K562 (cell line): ENCODE measurements around the gene STUB1. TPM values are rescaled to one million over a fixed set of nuclear protein-coding genes. Genes with fewer than 3 reads are reported as not detected.

Experiments used
- CBFA2T2 ChIP-seq: fragments of 450-650 bp; conservative IDR thresholded peaks from 2 replicates; pipeline ENCODE4 v1.6.1; 2017; ENCODE audit warnings: mild to moderate bottlenecking
- DIDO1 ChIP-seq: fragments of 450-650 bp; IDR thresholded peaks from 2 replicates; pipeline ENCODE4 v1.6.1; 2016; ENCODE audit warnings: low read depth, missing biosample characterization, missing genetic modification characterization
- ETV6 ChIP-seq, 3 experiments: fragments of 150-350 bp in 1 of 3; sonication (generic) in 1 of 3; formaldehyde crosslinking in 1 of 3; IDR thresholded peaks; 2 replicates each; pipeline versions ENCODE4 v1.6.1 to v1.8.0; 2014 to 2022; ENCODE audit warnings: borderline replicate concordance in 2 of 3, low read depth in 2 of 3, antibody characterized with exemption in 1 of 3, low read length in 1 of 3, mild to moderate bottlenecking in 1 of 3, missing genetic modification reagents in 1 of 3
- HNRNPH1 ChIP-seq: fragments of 200-400 bp; formaldehyde crosslinking; optimal IDR thresholded peaks from 2 replicates; pipeline ENCODE3; 2017; ENCODE audit warnings: low read depth, mild to moderate bottlenecking, low read length, moderate library complexity
- KDM2B ChIP-seq: fragments of 250-450 bp; sonication (Bioruptor Pico); IDR thresholded peaks from 2 replicates; pipeline ENCODE4 v1.8.0; 2021; ENCODE audit warnings: mild to moderate bottlenecking, moderate library complexity
- MTA3 ChIP-seq: fragments of 450-650 bp; formaldehyde crosslinking; IDR thresholded peaks from 2 replicates; pipeline ENCODE4 v1.6.1; 2017; ENCODE audit warnings: mild to moderate bottlenecking, borderline replicate concordance
- NR2F6 ChIP-seq: fragments of 450-650 bp; formaldehyde crosslinking; IDR thresholded peaks from 2 replicates; pipeline ENCODE4 v1.4.0; 2020; ENCODE audit warnings: mild to moderate bottlenecking
- NR3C1 ChIP-seq: sonication (generic); formaldehyde crosslinking; IDR thresholded peaks from 2 replicates; pipeline ENCODE4 v1.8.1; 2022; ENCODE audit warnings: missing genetic modification reagents
- PHB2 ChIP-seq: fragments of 450-650 bp; IDR thresholded peaks from 2 replicates; pipeline ENCODE4 v1.6.1; 2017; ENCODE audit warnings: low read depth
- POLR2G ChIP-seq: fragments of 200-400 bp; formaldehyde crosslinking; IDR thresholded peaks from 2 replicates; pipeline ENCODE4 v1.6.1; 2017; ENCODE audit warnings: low read depth, mild to moderate bottlenecking, antibody characterized with exemption, low read length, moderate library complexity
- RUNX1 ChIP-seq: sonication (generic); IDR thresholded peaks from 2 replicates; pipeline ENCODE4 v1.6.1; 2016; ENCODE audit warnings: antibody characterized with exemption, low read depth
- ZBTB1 ChIP-seq: sonication (generic); formaldehyde crosslinking; IDR thresholded peaks from 2 replicates; pipeline ENCODE4 v1.8.1; 2023; ENCODE audit warnings: missing genetic modification reagents, low read depth, mild to moderate bottlenecking, borderline replicate concordance
- ZC3H8 ChIP-seq: fragments of 450-650 bp; IDR thresholded peaks from 2 replicates; pipeline ENCODE4 v1.6.1; 2017
- ZNF146 ChIP-seq: IDR thresholded peaks from one replicate; pipeline ENCODE4 v1.6.1; 2018; ENCODE audit warnings: missing compliant biosample characterization; ENCODE audit not compliant: unreplicated experiment
- ZNF274 ChIP-seq: IDR thresholded peaks from 2 replicates; pipeline ENCODE4 v1.6.1; 2011; ENCODE audit warnings: low read depth, mild to moderate bottlenecking, low read length, moderate library complexity, borderline replicate concordance
- polyA plus RNA-seq, 8 experiments: library from polyadenylated mRNA; depleted of rRNA in 4 of 8; stranded (reverse) in 5 of 8; unstranded in 3 of 8; fragments of >200 nt; fragmentation: Nextera tagmentation in 2 of 8; fragmentation: Illumina TruSeq in 1 of 8; extraction: Ambion mirVana in 2 of 8; extraction: Trizol in 1 of 8; gene quantifications; 2 replicates each; pipeline versions ENCODE4 v1.2.1 to v1.2.3, GENCODE V29; 2011 to 2014; ENCODE audit warnings: inconsistent platforms in 1 of 8, missing spikeins in 1 of 8
- total RNA-seq, 7 experiments: library from RNA; depleted of rRNA in 6 of 7; stranded (reverse); fragments of >200 nt in 6 of 7; fragmentation: Illumina TruSeq in 2 of 7; extraction: Trizol in 2 of 7; gene quantifications; 2 replicates each; pipeline versions ENCODE4 v1.2.1 to v1.2.3, GENCODE V29; 2011 to 2021; ENCODE audit warnings: low replicate concordance in 1 of 7
- TF ChIP-seq, protein P1 (sequence below): fragments of 250-450 bp; sonication (Bioruptor Pico); IDR thresholded peaks from 2 replicates; pipeline ENCODE4 v1.4.0; 2020; ENCODE audit warnings: mild to moderate bottlenecking, moderate library complexity
- TF ChIP-seq, protein P2 (sequence below): sonication (generic); formaldehyde crosslinking; IDR thresholded peaks from 2 replicates; pipeline ENCODE4 v1.8.0; 2023; ENCODE audit warnings: missing genetic modification reagents, mild to moderate bottlenecking, borderline replicate concordance
- TF ChIP-seq, protein P3 (sequence below): fragments of 250-450 bp; sonication (Bioruptor Pico); IDR thresholded peaks from 2 replicates; pipeline ENCODE4 v1.8.0; 2021; ENCODE audit warnings: borderline replicate concordance, mild to moderate bottlenecking, moderate library complexity; ENCODE audit not compliant: poor library complexity, severe bottlenecking

Gene STUB1
- total and polyA plus RNA-seq, 9 of the 15 experiments (the other 6 are each of a cell fraction or from before 2014, with no cell fraction given) = 10.6 to 251 (median 152) TPM

DNA sequence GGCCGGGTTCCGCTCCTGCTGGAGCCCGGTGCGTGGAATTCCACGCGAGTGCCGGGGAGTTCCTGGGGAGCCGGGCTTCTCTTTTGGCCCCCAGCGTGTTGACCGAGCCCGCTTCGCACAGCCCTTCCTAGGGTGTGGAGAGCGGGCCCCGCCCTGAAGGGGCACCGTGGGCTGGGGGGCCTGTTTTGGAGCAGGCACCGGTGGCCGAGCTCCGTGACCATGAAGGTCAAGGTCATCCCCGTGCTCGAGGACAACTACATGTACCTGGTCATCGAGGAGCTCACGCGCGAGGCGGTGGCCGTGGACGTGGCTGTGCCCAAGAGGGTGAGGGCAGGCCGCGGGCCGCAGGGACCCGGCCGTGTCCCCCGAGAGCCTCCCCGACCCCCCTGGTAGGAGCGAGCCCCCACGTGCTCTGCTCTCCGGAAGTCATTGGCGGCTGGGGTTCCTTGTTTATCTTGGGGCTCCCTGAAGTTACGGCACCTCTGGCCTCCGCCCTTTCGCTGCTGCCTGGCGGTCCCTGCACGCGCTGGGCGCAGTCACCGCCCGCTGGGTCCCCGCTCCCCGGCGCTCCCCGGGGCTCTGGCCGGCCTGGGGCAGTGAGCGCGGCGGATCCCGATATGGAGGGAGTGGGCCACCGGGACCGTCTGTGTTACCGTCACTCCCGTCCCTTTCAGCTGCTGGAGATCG, 47.2 kb downstream of the STUB1 start (continued):
- TF ChIP-seq, protein P1, sequence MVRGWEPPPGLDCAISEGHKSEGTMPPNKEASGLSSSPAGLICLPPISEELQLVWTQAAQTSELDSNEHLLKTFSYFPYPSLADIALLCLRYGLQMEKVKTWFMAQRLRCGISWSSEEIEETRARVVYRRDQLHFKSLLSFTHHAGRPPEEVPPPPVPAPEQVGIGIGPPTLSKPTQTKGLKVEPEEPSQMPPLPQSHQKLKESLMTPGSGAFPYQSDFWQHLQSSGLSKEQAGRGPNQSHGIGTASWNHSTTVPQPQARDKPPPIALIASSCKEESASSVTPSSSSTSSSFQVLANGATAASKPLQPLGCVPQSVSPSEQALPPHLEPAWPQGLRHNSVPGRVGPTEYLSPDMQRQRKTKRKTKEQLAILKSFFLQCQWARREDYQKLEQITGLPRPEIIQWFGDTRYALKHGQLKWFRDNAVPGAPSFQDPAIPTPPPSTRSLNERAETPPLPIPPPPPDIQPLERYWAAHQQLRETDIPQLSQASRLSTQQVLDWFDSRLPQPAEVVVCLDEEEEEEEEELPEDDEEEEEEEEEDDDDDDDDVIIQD (CRISPR knock-in tag) = no peak
- TF ChIP-seq, protein P2, sequence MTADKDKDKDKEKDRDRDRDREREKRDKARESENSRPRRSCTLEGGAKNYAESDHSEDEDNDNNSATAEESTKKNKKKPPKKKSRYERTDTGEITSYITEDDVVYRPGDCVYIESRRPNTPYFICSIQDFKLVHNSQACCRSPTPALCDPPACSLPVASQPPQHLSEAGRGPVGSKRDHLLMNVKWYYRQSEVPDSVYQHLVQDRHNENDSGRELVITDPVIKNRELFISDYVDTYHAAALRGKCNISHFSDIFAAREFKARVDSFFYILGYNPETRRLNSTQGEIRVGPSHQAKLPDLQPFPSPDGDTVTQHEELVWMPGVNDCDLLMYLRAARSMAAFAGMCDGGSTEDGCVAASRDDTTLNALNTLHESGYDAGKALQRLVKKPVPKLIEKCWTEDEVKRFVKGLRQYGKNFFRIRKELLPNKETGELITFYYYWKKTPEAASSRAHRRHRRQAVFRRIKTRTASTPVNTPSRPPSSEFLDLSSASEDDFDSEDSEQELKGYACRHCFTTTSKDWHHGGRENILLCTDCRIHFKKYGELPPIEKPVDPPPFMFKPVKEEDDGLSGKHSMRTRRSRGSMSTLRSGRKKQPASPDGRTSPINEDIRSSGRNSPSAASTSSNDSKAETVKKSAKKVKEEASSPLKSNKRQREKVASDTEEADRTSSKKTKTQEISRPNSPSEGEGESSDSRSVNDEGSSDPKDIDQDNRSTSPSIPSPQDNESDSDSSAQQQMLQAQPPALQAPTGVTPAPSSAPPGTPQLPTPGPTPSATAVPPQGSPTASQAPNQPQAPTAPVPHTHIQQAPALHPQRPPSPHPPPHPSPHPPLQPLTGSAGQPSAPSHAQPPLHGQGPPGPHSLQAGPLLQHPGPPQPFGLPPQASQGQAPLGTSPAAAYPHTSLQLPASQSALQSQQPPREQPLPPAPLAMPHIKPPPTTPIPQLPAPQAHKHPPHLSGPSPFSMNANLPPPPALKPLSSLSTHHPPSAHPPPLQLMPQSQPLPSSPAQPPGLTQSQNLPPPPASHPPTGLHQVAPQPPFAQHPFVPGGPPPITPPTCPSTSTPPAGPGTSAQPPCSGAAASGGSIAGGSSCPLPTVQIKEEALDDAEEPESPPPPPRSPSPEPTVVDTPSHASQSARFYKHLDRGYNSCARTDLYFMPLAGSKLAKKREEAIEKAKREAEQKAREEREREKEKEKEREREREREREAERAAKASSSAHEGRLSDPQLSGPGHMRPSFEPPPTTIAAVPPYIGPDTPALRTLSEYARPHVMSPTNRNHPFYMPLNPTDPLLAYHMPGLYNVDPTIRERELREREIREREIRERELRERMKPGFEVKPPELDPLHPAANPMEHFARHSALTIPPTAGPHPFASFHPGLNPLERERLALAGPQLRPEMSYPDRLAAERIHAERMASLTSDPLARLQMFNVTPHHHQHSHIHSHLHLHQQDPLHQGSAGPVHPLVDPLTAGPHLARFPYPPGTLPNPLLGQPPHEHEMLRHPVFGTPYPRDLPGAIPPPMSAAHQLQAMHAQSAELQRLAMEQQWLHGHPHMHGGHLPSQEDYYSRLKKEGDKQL (CRISPR knock-in tag) = no peak
- TF ChIP-seq NR3C1 (CRISPR knock-in tag) (no peak), NR2F6 (CRISPR knock-in tag) (no peak), ZNF146 (CRISPR knock-in tag) (no peak), RUNX1 (no peak), POLR2G (peak; percentile 80), HNRNPH1 (no peak), DIDO1 (no peak), PHB2 (no peak), ZBTB1 (CRISPR knock-in tag) (no peak), KDM2B (CRISPR knock-in tag) (peak; percentile 50; the same call in 1 of the 2 replicates), ZC3H8 (no peak), CBFA2T2 (no peak), MTA3 (peak; percentile 78), ETV6 (IDR thresholded peaks at IDR 0.05; ENCODE audit: borderline replicate concordance in 1 of 2, low read depth in 2 of 2, low read length in 1 of 2) (no peak), ETV6 (CRISPR knock-in tag; IDR thresholded peaks at IDR 0.05; ENCODE audit: borderline replicate concordance) (no peak), ZNF274 (no peak; the same call in 1 of the 2 replicates)
- TF ChIP-seq, protein P3, sequence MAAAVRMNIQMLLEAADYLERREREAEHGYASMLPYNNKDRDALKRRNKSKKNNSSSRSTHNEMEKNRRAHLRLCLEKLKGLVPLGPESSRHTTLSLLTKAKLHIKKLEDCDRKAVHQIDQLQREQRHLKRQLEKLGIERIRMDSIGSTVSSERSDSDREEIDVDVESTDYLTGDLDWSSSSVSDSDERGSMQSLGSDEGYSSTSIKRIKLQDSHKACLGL (CRISPR knock-in tag) = no peak
